HCT116 (cell line): ENCODE results near the gene SIK3. TPM values are rescaled to one million over a fixed set of nuclear protein-coding genes. Genes with fewer than 3 reads are reported as not detected.

Experiments
- ATAC-seq: fragments of 200-7000 bp; cut with Tn5 transposase; 2 replicates; pipeline ENCODE4 v1.9.1; 2020; ENCODE audit warnings: mild to moderate bottlenecking, moderate library complexity
- BruUV-seq: library from RNA; stranded (reverse); fragments of 400-500 nt; replicated peaks from 2 replicates; lab custom pipeline; 2021; lab: Mats Ljungman, UMichigan
- CTCF ChIA-PET: fragments of 300-600 bp; sonication (Branson Sonifier 250); formaldehyde crosslinking; loops from one replicate; lab custom pipeline; 2021; ENCODE audit warnings: antibody characterized with exemption; lab: Charles Lee
- POLR2A ChIA-PET: fragments of 300-600, 350-600 bp; sonication (Branson Sonifier 250); formaldehyde crosslinking; loops from one replicate; lab custom pipeline; 2021; ENCODE audit warnings: antibody characterized with exemption; lab: Charles Lee
- RAD21 ChIA-PET, 2 experiments: fragments of 300-600 bp; sonication (Branson Sonifier 250); formaldehyde crosslinking; loops; one replicate each; lab custom pipeline; 2023; ENCODE audit warnings: low total read pairs in 2 of 2; ENCODE audit not compliant: uncharacterized antibody in 2 of 2, unreplicated experiment in 2 of 2, low non-redundant PET in 1 of 2; lab: Charles Lee
- DNase-seq: peaks from one replicate; pipeline ENCODE4 v3.0.0-alpha.2; 2010; ENCODE audit warnings: low read depth, low spot score
- H2AFZ ChIP-seq: fragments of 200-600 bp; shearing (Covaris generic), sonication (generic); 2 replicates; pipeline ENCODE4 v1.6.1; 2017; ENCODE audit warnings: low read depth, mixed run types, mixed read lengths, antibody characterized with exemption, low read length; ENCODE audit not compliant: poor library complexity, severe bottlenecking
- H3K27ac ChIP-seq: 2 replicates; pipeline ENCODE4 v1.5.1; 2012; ENCODE audit warnings: low read depth, low read length
- H3K27me3 ChIP-seq: fragments of 200-600 bp; sonication (generic); 2 replicates; pipeline ENCODE4 v1.6.1; 2016; ENCODE audit warnings: mixed run types, low read length, mixed read lengths; ENCODE audit not compliant: insufficient read depth
- H3K36me3 ChIP-seq, 2 experiments: fragments of 200-500 bp in 1 of 2; fragments of 200-600 bp in 1 of 2; sonication (Bioruptor generic) in 1 of 2; sonication (generic) in 1 of 2; 2 replicates each; pipeline versions ENCODE4 v1.5.1 to v1.6.1; 2014 to 2016; ENCODE audit warnings: low read length in 2 of 2, inconsistent platforms in 1 of 2, mixed read lengths in 1 of 2, mixed run types in 1 of 2; ENCODE audit not compliant: insufficient read depth in 2 of 2, control insufficient read depth in 1 of 2
- H3K4me1 ChIP-seq, 2 experiments: fragments of 200-600 bp in 1 of 2; sonication (generic) in 1 of 2; 2 replicates each; pipeline versions ENCODE4 v1.5.1 to v1.6.1; 2012 to 2017; ENCODE audit warnings: low read length in 2 of 2, inconsistent platforms in 1 of 2, mild to moderate bottlenecking in 1 of 2, mixed read lengths in 1 of 2, mixed run types in 1 of 2, moderate library complexity in 1 of 2; ENCODE audit not compliant: insufficient read depth in 2 of 2, control insufficient read depth in 1 of 2
- H3K4me2 ChIP-seq: fragments of 200-600 bp; sonication (generic); 2 replicates; pipeline ENCODE4 v1.6.1; 2017; ENCODE audit warnings: mixed run types, low read length, mixed read lengths
- H3K4me3 ChIP-seq, 2 experiments: fragments of 200-600 bp in 1 of 2; sonication (generic) in 1 of 2; replicated peaks in 1 of 2; 2 replicates each; pipeline ENCODE4 v1.5.1; 2011 to 2016; ENCODE audit warnings: low read length in 2 of 2, control low read depth in 1 of 2, low read depth in 1 of 2, mild to moderate bottlenecking in 1 of 2, mixed read lengths in 1 of 2, mixed run types in 1 of 2
- H3K79me2 ChIP-seq: fragments of 200-600 bp; sonication (generic); 2 replicates; pipeline ENCODE4 v1.6.1; 2017; ENCODE audit warnings: mild to moderate bottlenecking, mixed run types, low read length, moderate library complexity, mixed read lengths; ENCODE audit not compliant: insufficient read depth
- H3K9ac ChIP-seq: fragments of 200-600 bp; sonication (generic); 2 replicates; pipeline ENCODE4 v1.6.1; 2016; ENCODE audit warnings: low read length, mixed read lengths
- H3K9me2 ChIP-seq: fragments of 200-600 bp; sonication (generic), shearing (Covaris generic); 2 replicates; pipeline ENCODE4 v1.6.1; 2017; ENCODE audit warnings: mixed run types, mild to moderate bottlenecking, moderate library complexity; ENCODE audit not compliant: insufficient read depth
- H3K9me3 ChIP-seq, 2 experiments: fragments of 200-500 bp in 1 of 2; fragments of 200-600 bp in 1 of 2; sonication (Bioruptor generic) in 1 of 2; sonication (generic) in 1 of 2; 2 replicates each; pipeline ENCODE4 v1.6.1; 2014 to 2017; ENCODE audit warnings: low read length in 2 of 2, mixed read lengths in 2 of 2, inconsistent platforms in 1 of 2, low read depth in 1 of 2, mild to moderate bottlenecking in 1 of 2, mixed run types in 1 of 2, moderate library complexity in 1 of 2; ENCODE audit not compliant: control insufficient read depth in 1 of 2, insufficient read depth in 1 of 2
- H4K20me1 ChIP-seq: fragments of 200-600 bp; sonication (generic), shearing (Covaris generic); 2 replicates; pipeline ENCODE4 v1.6.1; 2017; ENCODE audit warnings: mixed run types, mild to moderate bottlenecking, moderate library complexity; ENCODE audit not compliant: insufficient read depth
- CEBPB ChIP-seq: IDR thresholded peaks from 2 replicates; pipeline ENCODE4 v1.6.1; 2012; ENCODE audit warnings: low read depth
- EGR1 ChIP-seq: IDR thresholded peaks from 2 replicates; pipeline ENCODE4 v1.6.1; 2012; ENCODE audit warnings: low read depth
- EZH2 ChIP-seq: fragments of 200-600 bp; sonication (generic); IDR thresholded peaks from 2 replicates; pipeline ENCODE4 v1.6.1; 2017; ENCODE audit warnings: antibody characterized with exemption, mixed run types
- EZH2phosphoT487 ChIP-seq: fragments of 200-600 bp; IDR thresholded peaks from 2 replicates; pipeline ENCODE4 v1.6.1; 2018; ENCODE audit warnings: antibody characterized with exemption, borderline replicate concordance
- POLR2AphosphoS5 ChIP-seq: IDR thresholded peaks from 2 replicates; pipeline ENCODE4 v1.6.1; 2011; ENCODE audit warnings: mild to moderate bottlenecking, low read depth, low read length, moderate library complexity
- RAD21 ChIP-seq: IDR thresholded peaks from 2 replicates; pipeline ENCODE4 v1.6.1; 2012; ENCODE audit warnings: low read depth, mild to moderate bottlenecking
- SP1 ChIP-seq: IDR thresholded peaks from 2 replicates; pipeline ENCODE4 v1.6.1; 2012; ENCODE audit warnings: low read depth
- intact Hi-C: fragments of 100-400 bp; cut with micrococcal nuclease; formaldehyde crosslinking; loops from 2 replicates; pipeline ENCODE4 v1.10.0; 2022
- total RNA-seq: library from RNA; stranded (reverse); gene quantifications from one replicate; pipeline ENCODE4 v1.2.1, GENCODE V29; 2021; ENCODE audit not compliant: unreplicated experiment

SIK3 gene
- total RNA-seq, 1 experiment from 2014 or later, result 21.0 TPM

DNA sequence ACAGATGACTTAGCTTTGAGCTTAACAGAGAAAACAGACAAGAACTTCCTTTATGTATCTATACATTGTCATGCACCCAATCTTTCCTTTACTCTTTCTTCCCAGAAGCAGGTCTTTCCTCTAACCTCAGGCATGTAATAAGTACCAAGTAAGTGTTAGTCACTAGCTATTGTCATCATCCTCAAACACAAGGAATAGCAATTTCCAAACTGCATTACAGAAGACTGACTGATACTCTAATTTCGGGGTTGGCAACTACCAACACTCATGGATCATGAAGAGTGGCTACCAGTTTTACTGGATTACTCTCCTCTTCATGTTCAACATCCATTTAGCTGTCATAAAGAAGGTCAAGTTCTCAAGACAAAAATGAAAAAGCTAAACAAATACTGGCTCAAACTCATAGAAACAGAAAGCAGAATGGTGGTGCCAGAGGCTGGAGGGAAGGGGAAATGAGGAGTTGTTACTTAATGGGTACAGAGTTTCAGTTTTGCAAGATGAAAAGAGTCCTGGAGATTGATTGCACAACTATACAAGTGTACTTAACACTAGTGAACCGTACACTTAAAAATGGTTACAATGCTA lies 111.6 kb downstream of the SIK3 start:
- Histone ChIP-seq H3K4me1 (peaks cover 0 to 21% of the 10 kb centered on the region in 2 experiments; a peak in 2 of 4 replicates), H3K36me3 (no peaks in the 10 kb centered on the region), H3K79me2 (peaks cover 43% of the 10 kb centered on the region), H3K9ac (no peak overlapping the region), H3K4me2 (no peak overlapping the region; the same call in 1 of the 2 replicates), H2AFZ (no peak overlapping the region), H3K27ac (no peak overlapping the region), H3K9me2 (no peaks in the 10 kb centered on the region), H3K27me3 (no peaks in the 10 kb centered on the region), H3K4me3 (no peak overlapping the region)
- POLR2A ChIA-PET, result no interaction called here
- no peak for DNase-seq
- no TSS peak for BruUV-seq
- TF ChIP-seq SP1, result 0 out of 2 replicates have a peak, but pooled peaks have one; percentile 17
- no peak for TF ChIP-seq EZH2
- no peak for TF ChIP-seq POLR2AphosphoS5
- TF ChIP-seq CEBPB, result peak; percentile 7; the same call in 1 of the 2 replicates
- TF ChIP-seq, all 23 proteins: peak for 2
- H3K9me3 ChIP-seq, result no peaks in the 10 kb centered on the region
- CTCF ChIA-PET, result no interaction called here
- ATAC-seq, result peak; percentile 52; the same call in 1 of the 2 replicates
- intact Hi-C loops, result no loop called here
- no peaks in the 10 kb centered on the region for H4K20me1 ChIP-seq
- RAD21 ChIA-PET, result no interaction called here

DNA sequence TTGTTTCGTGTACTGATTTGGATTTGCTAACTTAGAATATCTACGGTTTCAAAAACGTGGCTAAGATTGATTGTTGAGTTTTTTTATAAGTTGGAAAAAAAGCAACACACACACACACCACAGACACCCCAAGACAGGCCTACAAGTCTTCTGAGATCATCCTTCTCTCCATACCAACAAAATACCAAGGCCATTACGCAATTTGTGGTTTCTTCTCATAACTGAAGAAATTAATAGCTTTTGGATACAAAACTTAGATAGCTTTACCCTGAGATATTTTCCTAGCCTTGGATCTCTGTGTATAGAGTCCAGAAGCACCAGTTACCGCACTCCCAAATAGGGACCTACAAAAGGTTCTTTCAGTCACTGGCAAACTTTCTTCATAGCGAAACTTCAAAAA lies 113.6 kb downstream of the SIK3 start:
- H3K36me3 ChIP-seq, result no peaks in the 10 kb centered on the region
- H2AFZ ChIP-seq, result no peak overlapping the region
- no peaks in the 10 kb centered on the region for H4K20me1 ChIP-seq
- no peak overlapping the region for H3K4me3 ChIP-seq
- peaks cover 31% of the 10 kb centered on the region for H3K79me2 ChIP-seq
- peaks cover 0 to 15% of the 10 kb centered on the region in 2 experiments; a peak in 2 of 4 replicates for H3K4me1 ChIP-seq
- no peaks in the 10 kb centered on the region for H3K9me3 ChIP-seq
- H3K9me2 ChIP-seq, result no peaks in the 10 kb centered on the region
- TF ChIP-seq RAD21 (no peak), CEBPB (peak; percentile 70), EGR1 (no peak), EZH2phosphoT487 (no peak)
- no TSS peak for BruUV-seq
- H3K27ac ChIP-seq, result no peak overlapping the region
- H3K27me3 ChIP-seq, result no peaks in the 10 kb centered on the region
- no peak for ATAC-seq
- H3K9ac ChIP-seq, result no peak overlapping the region
- RAD21 ChIA-PET, result no interaction called here
- CTCF ChIA-PET, result no interaction called here
- POLR2A ChIA-PET, result interaction anchor here (0.6 to 1.2 kb wide), 2 partner anchors 10 to 70 kb away, joined by 3 to 4 read pairs; no protein-coding TSS in a partner anchor
- intact Hi-C loops, result no loop called here
- no peak for DNase-seq
- no peak overlapping the region for H3K4me2 ChIP-seq
